Lung (tissue), 12 donors: ENCODE results near the gene MAN1A1. TPM values are rescaled to one million over a fixed set of nuclear protein-coding genes. Genes with fewer than 3 reads are reported as not detected.

Experiments used
- ATAC-seq: fragments of 200-7000 bp; cut with Tn5 transposase; one replicate; pipeline ENCODE4 v1.9.1; 2020; ENCODE audit warnings: moderate number of reproducible peaks; ENCODE audit not compliant: insufficient read depth, low FRiP score
- DNase-seq, 3 donors: peaks; one replicate each; pipeline ENCODE4 v3.0.0-alpha.2; 2013 to 2017
- H3K27ac ChIP-seq, 2 donors: one replicate each; pipeline ENCODE4 v1.5.1; 2013; ENCODE audit warnings: mild to moderate bottlenecking in 2 of 2, moderate library complexity in 2 of 2, control low read depth in 1 of 2, inconsistent platforms in 1 of 2, low read depth in 1 of 2, low read length in 1 of 2
- H3K27me3 ChIP-seq, 3 donors: one replicate each; pipeline ENCODE4 v1.5.1; 2013; ENCODE audit warnings: low read length in 2 of 3; ENCODE audit not compliant: control insufficient read depth in 3 of 3, insufficient read depth in 3 of 3
- H3K36me3 ChIP-seq, 4 donors: one replicate each; pipeline ENCODE4 v1.5.1; 2013; ENCODE audit warnings: low read length in 4 of 4, mild to moderate bottlenecking in 1 of 4, moderate library complexity in 1 of 4; ENCODE audit not compliant: control insufficient read depth in 4 of 4, insufficient read depth in 4 of 4
- H3K4me1 ChIP-seq, 5 donors: one replicate each; pipeline ENCODE4 v1.5.1; 2013; ENCODE audit warnings: low read length in 5 of 5, mild to moderate bottlenecking in 2 of 5, moderate library complexity in 1 of 5; ENCODE audit not compliant: control insufficient read depth in 5 of 5, insufficient read depth in 5 of 5
- H3K4me3 ChIP-seq: one replicate; pipeline ENCODE4 v1.5.1; 2013; ENCODE audit warnings: mild to moderate bottlenecking, control low read depth, moderate library complexity
- H3K9ac ChIP-seq, 2 donors: one replicate each; pipeline ENCODE4 v1.5.1; 2013; ENCODE audit warnings: low read length in 2 of 2, control low read depth in 1 of 2; ENCODE audit not compliant: insufficient read depth in 1 of 2
- H3K9me3 ChIP-seq, 4 donors: one replicate each; pipeline ENCODE4 v1.5.1; 2013; ENCODE audit warnings: low read length in 3 of 4, mild to moderate bottlenecking in 1 of 4, moderate library complexity in 1 of 4; ENCODE audit not compliant: control insufficient read depth in 4 of 4, insufficient read depth in 3 of 4
- WGBS, 2 donors: extraction: QIAGEN DNeasy Blood & Tissue Kit; methylation state at CpG; one replicate each; pipeline ENCODE4 v1.1.7; 2013; 5-methylcytosine and 5-hydroxymethylcytosine counted together
- polyA plus RNA-seq, 2 donors: library from polyadenylated mRNA; stranded (reverse); fragments of 200-250 nt; gene quantifications; one replicate each; pipeline ENCODE4 v1.2.1, GENCODE V29; 2013
- total RNA-seq, 2 donors: library from RNA; depleted of rRNA in 1 of 2; stranded (reverse); fragments of >200 nt in 1 of 2; gene quantifications; one replicate each; pipeline ENCODE4 v1.2.1, GENCODE V29; 2014 to 2021
- TF ChIP-seq, protein P1 (sequence below): IDR thresholded peaks from 2 replicates; pipeline ENCODE4 v1.5.1; 2012; ENCODE audit warnings: mild to moderate bottlenecking; ENCODE audit errors: control extremely low read depth, extremely low read depth
- donor health status: control.
- donor health status: control.
- donor health status: Bipolar disorder and iron deficiency.
- donor health status: healthy.
- donor health status: DM: yes; HTN: yes; CAD: no.

MAN1A1 gene
- total and polyA plus RNA-seq, 4 donors, result 13.9 to 71.0 (median 48.2) TPM

DNA sequence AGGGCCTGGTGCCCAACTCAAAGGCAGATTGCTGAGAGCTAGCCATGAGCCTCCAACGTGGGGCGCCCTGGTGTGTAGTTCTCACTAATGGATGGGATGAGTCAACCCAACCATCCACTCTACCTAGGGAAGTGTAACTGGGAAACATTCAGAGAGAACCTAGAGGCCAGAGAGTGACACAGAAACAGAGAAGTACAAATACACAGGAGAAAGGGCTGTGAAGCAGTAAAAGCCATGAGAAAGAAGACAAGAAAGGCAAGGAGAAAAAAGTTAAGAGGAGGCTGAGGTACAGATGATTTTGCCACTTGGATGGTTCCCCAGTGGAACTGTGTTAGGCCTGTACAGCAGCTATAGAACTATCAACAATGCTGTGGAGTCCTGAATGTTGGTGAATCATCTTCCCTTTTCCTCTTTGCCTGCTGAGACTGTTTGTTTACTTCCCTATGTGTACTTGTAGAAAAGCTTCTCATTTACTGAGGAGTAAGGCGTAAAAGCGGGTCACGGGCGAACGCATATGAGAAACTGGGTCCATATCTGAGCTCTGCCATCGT lies 39.0 kb downstream of the MAN1A1 start:
- H3K9ac ChIP-seq, result no peak overlapping the region
- ATAC-seq (peak; percentile 10), DNase-seq (no peak)
- H3K36me3 ChIP-seq, result peaks cover 3 to 10% (median 6%) of the 10 kb centered on the region in 4 donors
- peak overlapping the region in 1 of 2 donors; percentile 33 for H3K27ac ChIP-seq
- TF ChIP-seq, protein P1, sequence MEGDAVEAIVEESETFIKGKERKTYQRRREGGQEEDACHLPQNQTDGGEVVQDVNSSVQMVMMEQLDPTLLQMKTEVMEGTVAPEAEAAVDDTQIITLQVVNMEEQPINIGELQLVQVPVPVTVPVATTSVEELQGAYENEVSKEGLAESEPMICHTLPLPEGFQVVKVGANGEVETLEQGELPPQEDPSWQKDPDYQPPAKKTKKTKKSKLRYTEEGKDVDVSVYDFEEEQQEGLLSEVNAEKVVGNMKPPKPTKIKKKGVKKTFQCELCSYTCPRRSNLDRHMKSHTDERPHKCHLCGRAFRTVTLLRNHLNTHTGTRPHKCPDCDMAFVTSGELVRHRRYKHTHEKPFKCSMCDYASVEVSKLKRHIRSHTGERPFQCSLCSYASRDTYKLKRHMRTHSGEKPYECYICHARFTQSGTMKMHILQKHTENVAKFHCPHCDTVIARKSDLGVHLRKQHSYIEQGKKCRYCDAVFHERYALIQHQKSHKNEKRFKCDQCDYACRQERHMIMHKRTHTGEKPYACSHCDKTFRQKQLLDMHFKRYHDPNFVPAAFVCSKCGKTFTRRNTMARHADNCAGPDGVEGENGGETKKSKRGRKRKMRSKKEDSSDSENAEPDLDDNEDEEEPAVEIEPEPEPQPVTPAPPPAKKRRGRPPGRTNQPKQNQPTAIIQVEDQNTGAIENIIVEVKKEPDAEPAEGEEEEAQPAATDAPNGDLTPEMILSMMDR, result no peak
- no peaks in the 10 kb centered on the region for H3K9me3 ChIP-seq
- no peak overlapping the region for H3K4me3 ChIP-seq
- WGBS, 2 donors, result 65 to 66% methylated on average over 8 of the region's 8 CpGs
- no peaks in the 10 kb centered on the region for H3K27me3 ChIP-seq
- H3K4me1 ChIP-seq, result peaks cover 0 to 12% (median 6%) of the 10 kb centered on the region in 5 donors

DNA sequence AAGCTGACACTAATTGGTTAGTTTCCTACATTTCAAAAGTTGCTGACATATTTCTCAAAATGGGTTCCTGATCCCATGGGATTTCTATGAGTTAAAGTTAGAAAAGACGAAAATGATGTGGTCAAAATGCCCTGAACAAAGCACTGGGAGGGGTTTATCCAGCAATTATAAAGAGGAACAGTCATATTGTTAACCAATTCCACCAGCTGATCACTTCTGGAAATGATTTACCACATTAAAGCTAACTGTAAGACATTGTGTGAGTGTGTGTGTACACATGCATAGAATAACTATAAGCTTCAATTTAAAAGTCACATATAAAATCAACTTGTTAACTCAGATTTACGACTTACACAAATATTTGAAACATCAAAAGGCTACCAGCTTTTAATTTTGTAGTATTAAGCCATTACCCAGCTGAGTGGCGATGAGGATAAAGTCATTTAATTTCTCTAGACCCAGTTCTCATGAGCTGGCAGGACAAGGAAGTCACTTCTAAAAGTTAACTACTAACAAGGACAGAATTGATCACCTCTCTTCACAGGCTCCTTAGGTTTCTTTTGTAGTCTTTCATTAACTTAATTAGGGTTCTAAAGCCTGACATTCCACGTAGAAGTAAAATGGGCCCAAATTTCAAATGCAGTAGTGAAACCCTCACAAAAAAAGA lies 40.4 kb downstream of the MAN1A1 start:
- no peak for ATAC-seq

DNA sequence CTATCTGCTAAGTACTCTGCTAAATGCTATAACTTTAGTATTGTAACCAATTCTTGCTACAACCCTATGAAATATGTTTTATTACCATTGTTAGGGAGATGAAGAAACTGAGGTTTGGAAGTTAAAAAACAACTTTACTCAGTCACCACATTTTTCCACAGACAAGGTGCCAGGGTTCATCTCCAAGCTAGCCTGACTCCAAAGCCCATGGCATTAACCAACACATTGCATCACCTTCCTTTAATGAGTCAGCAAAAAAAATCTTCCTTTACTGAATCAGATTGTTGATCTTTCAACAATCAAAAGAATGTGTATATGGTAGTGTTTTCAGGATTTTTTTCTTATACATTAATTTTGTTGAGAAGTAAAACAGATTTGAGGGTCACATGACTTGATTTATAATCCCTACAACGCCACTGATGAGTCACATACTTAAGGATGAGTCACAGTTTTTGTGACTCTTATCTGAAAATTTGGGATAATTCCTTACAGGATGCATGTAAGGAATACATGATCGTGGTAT lies 41.5 kb downstream of the MAN1A1 start:
- Histone ChIP-seq H3K9me3 (no peaks in the 10 kb centered on the region), H3K36me3 (peaks cover 3 to 10% (median 7%) of the 10 kb centered on the region in 4 donors), H3K4me1 (peaks cover 0 to 7% (median 6%) of the 10 kb centered on the region in 5 donors), H3K27ac (no peak overlapping the region), H3K9ac (no peak overlapping the region), H3K4me3 (no peak overlapping the region), H3K27me3 (no peaks in the 10 kb centered on the region)
- DNase-seq, result no peak
- TF ChIP-seq, protein P1, result no peak
- ATAC-seq, result no peak
- 61 to 63% methylated on average over 2 of the region's 2 CpGs for WGBS, 2 donors

More for the DNA sequence above, 40.4 kb downstream of the MAN1A1 start:
- 82 to 86% methylated on average over 4 of the region's 4 CpGs for WGBS, 2 donors
- peaks cover 3 to 10% (median 7%) of the 10 kb centered on the region in 4 donors for H3K36me3 ChIP-seq
- H3K27ac ChIP-seq, result no peak overlapping the region
- H3K9me3 ChIP-seq, result no peaks in the 10 kb centered on the region
- TF ChIP-seq, protein P1, result no peak
- no peak for DNase-seq
- H3K27me3 ChIP-seq, result no peaks in the 10 kb centered on the region
- no peak overlapping the region for H3K4me3 ChIP-seq
- no peak overlapping the region for H3K9ac ChIP-seq
- H3K4me1 ChIP-seq, result peaks cover 0 to 9% (median 6%) of the 10 kb centered on the region in 5 donors
